ENCODE measurements around the gene FSIP1.

DNA sequence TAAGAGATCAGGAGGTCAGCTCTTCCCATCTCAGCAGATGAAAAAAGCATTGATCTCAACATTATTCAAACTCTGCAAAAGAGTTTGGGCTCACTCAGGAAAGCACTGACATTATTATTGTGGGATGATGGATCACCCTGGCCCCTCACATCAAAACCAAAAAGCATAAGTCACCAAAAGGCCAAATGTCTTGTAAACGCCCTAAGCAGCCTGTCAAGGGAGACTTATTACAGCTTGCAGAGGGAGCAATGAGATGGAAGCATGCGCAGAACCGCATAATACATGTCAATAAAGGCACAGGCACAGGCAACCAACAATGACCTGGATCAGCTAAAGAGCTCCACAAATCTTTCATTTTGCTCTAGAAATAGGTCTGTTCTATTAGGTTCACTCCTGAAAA is 4.6 kb downstream of the FSIP1 start:
- TF ChIP-seq, protein P1, sequence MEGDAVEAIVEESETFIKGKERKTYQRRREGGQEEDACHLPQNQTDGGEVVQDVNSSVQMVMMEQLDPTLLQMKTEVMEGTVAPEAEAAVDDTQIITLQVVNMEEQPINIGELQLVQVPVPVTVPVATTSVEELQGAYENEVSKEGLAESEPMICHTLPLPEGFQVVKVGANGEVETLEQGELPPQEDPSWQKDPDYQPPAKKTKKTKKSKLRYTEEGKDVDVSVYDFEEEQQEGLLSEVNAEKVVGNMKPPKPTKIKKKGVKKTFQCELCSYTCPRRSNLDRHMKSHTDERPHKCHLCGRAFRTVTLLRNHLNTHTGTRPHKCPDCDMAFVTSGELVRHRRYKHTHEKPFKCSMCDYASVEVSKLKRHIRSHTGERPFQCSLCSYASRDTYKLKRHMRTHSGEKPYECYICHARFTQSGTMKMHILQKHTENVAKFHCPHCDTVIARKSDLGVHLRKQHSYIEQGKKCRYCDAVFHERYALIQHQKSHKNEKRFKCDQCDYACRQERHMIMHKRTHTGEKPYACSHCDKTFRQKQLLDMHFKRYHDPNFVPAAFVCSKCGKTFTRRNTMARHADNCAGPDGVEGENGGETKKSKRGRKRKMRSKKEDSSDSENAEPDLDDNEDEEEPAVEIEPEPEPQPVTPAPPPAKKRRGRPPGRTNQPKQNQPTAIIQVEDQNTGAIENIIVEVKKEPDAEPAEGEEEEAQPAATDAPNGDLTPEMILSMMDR (IDR thresholded peaks at IDR 0.05), result no peak
- TF ChIP-seq POLR2A (IDR thresholded peaks at IDR 0.05) (no peak), POLR2AphosphoS5 (IDR thresholded peaks at IDR 0.05) (no peak)

All from sigmoid colon (tissue), 4 donors.